ENCODE results near the gene FEV.

- TF ChIP-seq CTCF (IDR thresholded peaks at IDR 0.05) = no peak
- no peak for TF ChIP-seq POLR2A (IDR thresholded peaks at IDR 0.05)
Observed at GRCh38 chr2:219022041-219022440, 37.1 kb upstream of the FEV start.

Data from lower leg skin (tissue), 3 donors.